ENCODE data around the gene SLC19A3. TPM values are rescaled to one million over a fixed set of nuclear protein-coding genes. Genes with fewer than 3 reads are reported as not detected.

Gene SLC19A3
- total RNA-seq, 1 donor from 2014 or later = 87.4 TPM

Other genes starting within 250 kb of the SLC19A3 start
- gene AGFG1, start 245.9 kb downstream of the SLC19A3 start, total RNA-seq = 77.9 TPM
- gene SCYGR2, start 119.1 kb downstream of the SLC19A3 start, total RNA-seq = not detected
- gene SCYGR3, start 103.2 kb downstream of the SLC19A3 start, total RNA-seq = not detected
- not detected for gene SCYGR4, start 100.5 kb downstream of the SLC19A3 start, total RNA-seq
- gene SCYGR5, start 51.2 kb downstream of the SLC19A3 start, total RNA-seq = not detected
- gene SCYGR6, start 6.7 kb upstream of the SLC19A3 start, total RNA-seq = not detected
- gene SCYGR7, start 10.3 kb upstream of the SLC19A3 start, total RNA-seq = not detected
- not detected for gene SCYGR8, start 27.9 kb upstream of the SLC19A3 start, total RNA-seq
- gene CCL20, start 95.8 kb upstream of the SLC19A3 start, total RNA-seq = 1.0 TPM
- not detected for gene DAW1, start 153.6 kb upstream of the SLC19A3 start, total RNA-seq